NCI-H187 (cell line): ENCODE measurements around the gene SHROOM1.

Source experiments
- DNase-seq, 2 experiments: peaks; one replicate each; lab custom pipeline; 2025; lab: John Stamatoyannopoulos, UW

Gene SHROOM1

GRCh38 chr5:132824426-132824825 lies 6.0 kb downstream of the SHROOM1 start:
- no peak for DNase-seq

- no peak for DNase-seq
Measured at GRCh38 chr5:132823481-132824050, 6.9 kb downstream of the SHROOM1 start.

GRCh38 chr5:132822650-132823480 lies 7.6 kb downstream of the SHROOM1 start:
- no peak for DNase-seq

DNA sequence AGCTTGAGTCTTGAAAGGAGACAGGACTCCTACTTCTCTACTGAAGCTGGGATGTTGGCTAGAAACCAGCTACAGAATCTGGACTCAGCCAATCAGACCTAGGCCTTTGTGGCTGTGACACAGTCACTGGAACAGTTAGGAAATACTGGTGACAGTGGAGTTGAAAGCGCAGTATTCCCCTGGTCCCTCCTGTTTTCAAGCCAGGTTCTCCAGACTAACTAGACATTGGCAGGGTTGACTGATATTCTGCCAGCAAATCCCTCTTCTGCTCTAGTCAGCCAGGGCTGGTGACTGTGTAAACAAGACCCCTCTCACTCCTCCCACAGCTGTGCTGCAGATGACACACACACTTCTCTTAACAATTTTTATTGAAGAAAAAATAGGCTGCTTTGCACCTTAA lies 8.7 kb downstream of the SHROOM1 start:
- DNase-seq: no peak

DNA sequence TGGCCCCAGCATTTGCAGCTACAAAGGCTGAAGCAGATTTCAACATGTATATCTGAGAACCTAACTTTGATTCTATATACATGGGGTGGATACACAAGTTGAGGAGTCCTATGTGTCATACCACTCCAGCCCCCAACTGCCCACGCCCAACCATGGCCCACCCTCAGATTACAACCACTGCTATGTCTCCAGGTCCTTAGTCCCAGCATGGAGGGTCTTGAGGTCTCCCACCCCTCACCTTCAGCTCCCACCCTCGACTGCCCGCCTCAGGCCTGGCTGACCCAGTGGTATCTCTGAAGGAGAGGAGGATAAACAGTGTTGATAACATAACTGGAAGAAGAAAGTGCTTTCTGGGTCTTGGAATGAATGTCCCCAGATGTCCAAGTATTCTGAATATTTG lies 9.1 kb downstream of the SHROOM1 start:
- DNase-seq: no peak

- peak; percentile 56 to 69 for DNase-seq
Measured at GRCh38 chr5:132820162-132820754, 10.2 kb downstream of the SHROOM1 start.

DNA sequence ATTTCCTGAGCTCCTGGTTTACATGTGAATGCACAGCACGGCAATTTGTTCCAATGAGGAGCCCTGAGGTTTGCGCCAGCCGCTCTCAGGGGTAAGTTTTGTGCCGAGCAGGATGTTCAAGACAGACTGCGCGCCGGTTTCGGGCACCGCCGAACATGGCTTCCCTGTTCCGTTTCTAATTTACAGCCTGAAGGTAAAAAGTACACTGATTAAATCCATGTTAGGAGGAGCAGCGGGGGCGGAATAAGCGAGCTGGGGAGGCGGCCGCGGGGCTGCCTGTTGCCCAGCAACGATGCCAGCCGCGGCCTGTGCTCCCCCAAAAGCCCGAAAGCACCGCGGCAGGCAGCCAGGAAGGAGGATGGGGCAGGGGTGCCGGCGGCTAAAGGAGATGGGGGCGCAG lies 11.0 kb downstream of the SHROOM1 start:
- no peak for DNase-seq

- no peak for DNase-seq
Measured at GRCh38 chr5:132817011-132817410, 13.4 kb downstream of the SHROOM1 start.

- DNase-seq: no peak
Measured at GRCh38 chr5:132816554-132816953, 13.9 kb downstream of the SHROOM1 start.

DNA sequence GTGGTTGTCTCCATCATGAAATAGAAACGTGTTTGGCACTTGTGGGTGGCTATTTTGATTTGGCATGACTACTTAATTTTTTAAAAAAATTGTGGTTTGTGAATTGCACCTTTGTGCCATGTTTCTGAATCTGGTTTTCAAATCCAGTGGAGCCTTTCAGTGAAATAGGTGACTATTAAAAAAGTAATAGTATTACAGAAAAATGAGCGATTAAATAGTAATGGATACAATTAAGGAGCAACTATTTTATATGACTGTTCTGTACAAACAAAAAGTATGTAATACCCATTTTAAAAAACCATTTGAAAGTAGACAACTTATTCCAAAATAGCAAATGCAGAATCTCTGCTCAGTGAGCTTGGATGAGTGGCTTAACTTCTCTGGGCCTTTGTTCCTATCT lies 14.4 kb downstream of the SHROOM1 start:
- DNase-seq: no peak

DNA sequence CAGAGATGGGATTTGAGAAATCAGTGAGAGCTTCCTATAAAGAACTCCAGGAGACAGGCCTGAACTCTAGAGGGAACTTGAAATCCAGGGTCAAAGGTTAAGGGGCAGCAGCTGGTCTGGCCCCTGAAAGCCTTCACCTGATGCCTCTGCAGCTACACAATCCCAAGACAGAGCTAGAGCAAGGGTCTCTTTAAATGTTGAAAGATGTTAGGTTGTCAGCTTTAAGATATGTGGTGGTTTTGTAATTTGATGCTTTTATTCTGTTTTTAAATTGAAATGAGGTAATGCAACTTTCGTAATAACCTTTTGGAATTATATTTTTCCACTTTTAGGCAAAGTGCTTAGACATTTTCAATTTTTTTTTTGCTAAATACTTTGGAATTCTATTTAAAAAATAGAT lies 15.0 kb downstream of the SHROOM1 start:
- DNase-seq: no peak

- no peak for DNase-seq
Measured at GRCh38 chr5:132814503-132815294, 15.7 kb downstream of the SHROOM1 start.

GRCh38 chr5:132813599-132814502 lies 16.6 kb downstream of the SHROOM1 start:
- DNase-seq: peak in 1 of 2 experiments; percentile 10

DNA sequence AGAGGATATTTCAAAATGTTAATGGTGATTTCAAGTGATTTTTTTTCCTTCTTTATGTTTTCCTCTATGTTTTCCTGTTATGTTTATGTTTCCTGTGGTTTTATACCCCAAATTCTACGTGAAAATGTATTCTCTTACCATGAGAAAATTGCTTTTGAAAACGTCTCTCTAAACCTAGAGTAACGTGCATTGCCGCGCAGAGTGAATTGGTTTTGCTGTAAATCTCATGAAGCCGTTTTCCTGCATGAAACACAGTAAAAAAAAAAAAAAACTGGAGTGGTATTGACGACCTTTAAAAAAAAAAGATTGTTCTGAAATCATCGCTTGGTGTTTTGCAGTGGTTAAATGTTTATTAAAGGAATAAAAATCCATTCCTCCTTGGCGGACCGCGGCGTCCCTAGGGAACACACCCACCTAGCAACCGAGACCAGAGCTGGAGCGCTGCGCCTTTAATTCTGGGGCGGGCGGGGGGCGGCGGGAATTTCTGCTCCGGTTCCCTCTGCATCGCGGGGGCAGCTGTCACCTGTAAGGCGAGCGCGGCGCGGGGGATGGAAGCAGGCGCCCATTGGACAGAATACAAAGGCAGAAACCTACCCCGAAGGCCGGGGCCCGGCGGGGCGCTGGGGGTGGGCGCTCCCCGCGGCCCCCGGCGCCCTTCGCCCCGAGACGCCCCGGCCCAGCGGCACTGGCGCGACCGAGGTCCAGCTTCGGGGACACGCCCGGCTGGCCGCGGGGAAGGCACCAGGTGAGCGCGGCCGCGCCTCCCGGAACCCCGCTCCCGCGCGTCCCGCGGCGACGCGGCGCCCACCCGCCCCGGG lies 17.5 kb downstream of the SHROOM1 start, which contains the start of gene SOWAHA:
SOWAHA (plus strand) TSS at position 522 of the 818 bp plus-strand sequence. CDS start 320 bp downstream, outside the sequence.
- peak; percentile 29 to 47 for DNase-seq

DNA sequence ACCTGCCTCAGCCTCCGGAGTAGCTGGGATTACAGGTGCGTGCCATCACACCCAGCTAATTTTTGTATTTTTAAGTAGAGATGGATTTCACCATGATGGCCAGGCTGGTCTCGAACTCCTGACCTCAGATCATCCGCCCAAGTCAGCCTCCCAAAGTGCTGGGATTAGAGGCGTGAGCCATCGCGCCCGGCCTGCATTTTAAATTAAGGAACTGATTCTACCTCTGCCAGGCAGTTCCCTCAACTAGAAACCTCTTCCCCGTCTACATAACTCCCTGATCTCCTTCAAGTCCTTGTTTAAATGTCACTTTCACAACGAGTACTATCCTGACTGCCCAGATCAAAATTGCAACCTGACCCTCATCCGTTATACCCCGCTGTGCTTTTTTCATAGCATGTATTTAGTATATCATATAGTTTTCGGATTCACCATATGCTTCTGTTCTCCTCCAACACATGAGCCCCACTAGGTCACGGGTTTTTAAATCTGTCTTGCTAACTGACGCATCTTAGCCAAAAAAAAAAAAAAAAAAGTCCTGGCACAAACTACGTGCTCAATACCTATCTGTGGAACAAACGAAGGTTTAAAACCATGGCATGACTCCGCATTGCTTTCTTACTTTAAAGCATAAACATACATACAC lies 18.2 kb downstream of the SHROOM1 start:
- DNase-seq: peak in 1 of 2 experiments; percentile 13

- no peak for DNase-seq
Measured at GRCh38 chr5:132810605-132811004, 19.8 kb downstream of the SHROOM1 start.

DNA sequence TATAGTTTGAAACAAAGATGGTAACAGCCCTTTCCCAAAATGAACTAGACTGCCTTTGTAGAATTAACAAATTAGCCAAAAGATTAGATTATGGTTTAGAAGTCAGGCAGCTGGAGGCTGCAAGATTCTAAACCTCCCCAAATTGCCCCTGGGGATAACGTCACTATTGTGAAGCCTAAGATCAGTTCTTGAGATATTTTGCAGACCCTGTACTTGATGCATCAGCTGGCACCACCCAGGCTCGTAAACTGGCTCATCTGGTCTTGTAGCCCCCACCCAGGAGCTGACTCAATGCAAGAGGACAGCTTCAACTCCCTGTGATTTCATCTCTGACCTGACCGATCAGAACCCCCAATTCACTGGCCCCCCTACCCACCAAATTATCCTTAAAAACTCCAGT lies 21.6 kb downstream of the SHROOM1 start:
- no peak for DNase-seq

DNA sequence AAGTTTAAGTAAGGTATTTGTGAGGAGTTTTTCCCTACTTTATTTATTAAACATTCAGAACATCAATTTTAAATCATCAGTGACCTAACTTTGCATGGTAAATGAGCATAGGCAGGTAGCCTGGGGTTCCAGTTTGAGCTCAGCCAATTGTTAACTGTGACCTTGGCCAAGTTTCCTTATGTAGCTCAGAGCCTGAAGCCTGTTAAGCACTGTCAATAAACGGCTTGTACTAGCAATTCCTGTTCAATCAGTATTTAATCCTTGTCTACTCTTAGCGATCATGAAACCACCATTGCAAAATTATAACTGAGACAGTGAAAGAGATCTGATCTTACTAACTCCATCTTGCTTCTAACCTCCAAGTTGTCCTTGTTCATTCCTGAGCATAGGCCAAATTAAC lies 22.0 kb downstream of the SHROOM1 start:
- DNase-seq: no peak

DNA sequence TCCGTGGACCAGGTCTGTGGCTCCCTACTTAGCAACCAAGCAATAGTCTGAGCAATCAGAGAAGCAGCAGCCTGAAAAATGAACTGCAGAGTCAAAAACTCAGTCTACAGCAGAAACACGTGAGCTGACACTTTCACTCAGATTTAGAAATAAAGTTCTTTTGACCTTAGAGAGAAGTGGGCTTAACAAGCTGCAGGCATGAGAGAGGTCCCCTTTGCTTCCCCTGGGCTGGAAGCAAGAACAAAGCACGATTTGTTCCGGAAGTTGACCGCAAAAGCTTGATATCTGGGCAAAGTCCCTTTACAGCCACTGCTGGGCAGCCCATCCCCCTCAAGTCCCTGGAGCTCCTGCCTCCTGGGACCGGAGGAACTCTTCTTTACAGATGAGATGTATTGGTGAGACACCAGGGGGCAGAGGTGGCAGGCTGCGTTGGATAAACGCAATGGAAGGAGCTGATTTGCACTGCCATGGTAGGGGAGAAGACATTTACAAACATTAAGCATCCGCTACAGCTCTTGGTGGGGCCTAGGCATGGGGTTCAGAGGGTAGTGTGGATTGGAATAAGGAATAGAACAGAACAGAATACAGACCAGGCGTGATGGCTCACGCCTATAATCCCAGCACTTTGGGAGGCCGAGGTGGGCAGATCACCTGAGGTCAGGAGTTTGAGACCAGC lies 23.1 kb downstream of the SHROOM1 start:
- DNase-seq: no peak
